Colonic mucosa (tissue), 4 donors: ENCODE data around the gene PKNOX2. TPM values are rescaled to one million over a fixed set of nuclear protein-coding genes. Genes with fewer than 3 reads are reported as not detected.
"Not testable (repeated sequence)": the region's sequence is repeated elsewhere in the genome, so short reads cannot be mapped to it uniquely, and the experiment has no call there.

Source experiments
- DNase-seq: peaks from one replicate; pipeline ENCODE4 v3.0.0-alpha.2; 2020
- H3K27ac ChIP-seq: fragments of 200-600 bp; one replicate; pipeline ENCODE4 v1.8.0; 2021
- H3K27me3 ChIP-seq: fragments of 200-600 bp; one replicate; pipeline ENCODE4 v1.8.0; 2021
- H3K36me3 ChIP-seq: fragments of 200-600 bp; one replicate; pipeline ENCODE4 v1.8.0; 2021
- H3K4me1 ChIP-seq: fragments of 200-600 bp; one replicate; pipeline ENCODE4 v1.8.0; 2021; ENCODE audit warnings: mild to moderate bottlenecking
- H3K4me3 ChIP-seq: fragments of 200-600 bp; one replicate; pipeline ENCODE4 v1.8.0; 2021
- H3K9ac ChIP-seq, 2 donors: one replicate each; pipeline ENCODE4 v1.7.0; 2013; ENCODE audit warnings: control low read depth in 2 of 2, low read depth in 2 of 2, low read length in 2 of 2
- H3K9me3 ChIP-seq: fragments of 200-600 bp; one replicate; pipeline ENCODE4 v1.8.0; 2021
- CTCF ChIP-seq: fragments of 200-600 bp; IDR thresholded peaks from one replicate; pipeline ENCODE4 v1.8.0; 2022; ENCODE audit warnings: antibody characterized with exemption, mild to moderate bottlenecking
- intact Hi-C: fragments of 100-400 bp; cut with DNase I; formaldehyde crosslinking; loops from one replicate; pipeline ENCODE4 v1.14.1; 2022
- total RNA-seq, 2 donors: library from RNA; stranded (reverse); fragmentation: NEBNext Ultra II Directional in 1 of 2; extraction: Animal tissue kit (Norgen Biotek cat#: 25700) in 1 of 2; gene quantifications; one replicate each; pipeline ENCODE4 v1.2.1, GENCODE V29; 2021
- donor health status: healthy.
- donor health status: DM: no; HTN: no; CAD: no.
- donor health status: DM: no; HTN: no; CAD: no.

Gene PKNOX2
- total RNA-seq, 2 donors from 2014 or later, result 0.52 to 1.3 TPM

GRCh38 chr11:125222494-125222893, 57.9 kb downstream of the PKNOX2 start:
- no peaks in the 10 kb centered on the region for H3K27me3 ChIP-seq
- intact Hi-C loops, result no loop called here
- H3K27ac ChIP-seq, result no peak overlapping the region
- no peak overlapping the region for H3K4me3 ChIP-seq
- H3K9ac ChIP-seq, result no peak overlapping the region
- no peak for TF ChIP-seq CTCF
- no peaks in the 10 kb centered on the region for H3K36me3 ChIP-seq
- no peaks in the 10 kb centered on the region for H3K9me3 ChIP-seq
- DNase-seq, result no peak
- no peaks in the 10 kb centered on the region for H3K4me1 ChIP-seq

GRCh38 chr11:125223161-125223560, 58.6 kb downstream of the PKNOX2 start:
- H3K4me1 ChIP-seq, H3K27me3 ChIP-seq, H3K9ac ChIP-seq, H3K36me3 ChIP-seq, H3K27ac ChIP-seq, DNase-seq, H3K9me3 ChIP-seq, intact Hi-C loops, H3K4me3 ChIP-seq: not testable (repeated sequence)

GRCh38 chr11:125223901-125224361, 59.4 kb downstream of the PKNOX2 start:
- TF ChIP-seq CTCF, result no peak
- Histone ChIP-seq H3K27me3 (no peaks in the 10 kb centered on the region), H3K36me3 (no peaks in the 10 kb centered on the region), H3K4me3 (no peak overlapping the region), H3K9ac (no peak overlapping the region), H3K9me3 (no peaks in the 10 kb centered on the region), H3K27ac (no peak overlapping the region), H3K4me1 (no peaks in the 10 kb centered on the region)
- DNase-seq, result no peak
- intact Hi-C loops, result no loop called here

- peak; percentile 23 for DNase-seq
- Histone ChIP-seq H3K4me3 (no peak overlapping the region), H3K36me3 (no peaks in the 10 kb centered on the region), H3K9me3 (no peaks in the 10 kb centered on the region), H3K27ac (no peak overlapping the region), H3K9ac (no peak overlapping the region), H3K27me3 (no peaks in the 10 kb centered on the region), H3K4me1 (no peaks in the 10 kb centered on the region)
- intact Hi-C loops, result no loop called here
- no peak for TF ChIP-seq CTCF
Measured at GRCh38 chr11:125224391-125225021, 60.0 kb downstream of the PKNOX2 start.

GRCh38 chr11:125225401-125225800, 60.9 kb downstream of the PKNOX2 start:
- Histone ChIP-seq H3K27me3 (no peaks in the 10 kb centered on the region), H3K4me3 (no peak overlapping the region), H3K9me3 (no peaks in the 10 kb centered on the region), H3K9ac (no peak overlapping the region), H3K4me1 (no peaks in the 10 kb centered on the region), H3K36me3 (no peaks in the 10 kb centered on the region), H3K27ac (no peak overlapping the region)
- DNase-seq, result no peak
- TF ChIP-seq CTCF, result no peak
- intact Hi-C loops, result no loop called here

GRCh38 chr11:125226031-125226430, 61.5 kb downstream of the PKNOX2 start:
- Histone ChIP-seq H3K4me1 (no peaks in the 10 kb centered on the region), H3K4me3 (no peak overlapping the region), H3K27ac (no peak overlapping the region), H3K36me3 (no peaks in the 10 kb centered on the region), H3K9ac (no peak overlapping the region), H3K27me3 (no peaks in the 10 kb centered on the region), H3K9me3 (no peaks in the 10 kb centered on the region)
- no peak for TF ChIP-seq CTCF
- DNase-seq, result no peak
- intact Hi-C loops, result no loop called here
